K562 (cell line): ENCODE results near the gene BTG2. TPM values are rescaled to one million over a fixed set of nuclear protein-coding genes. Genes with fewer than 3 reads are reported as not detected.

Experiments
- ARID1B ChIP-seq: fragments of 450-650 bp; IDR thresholded peaks from 2 replicates; pipeline ENCODE4 v1.6.1; 2016; ENCODE audit warnings: antibody characterized with exemption, mild to moderate bottlenecking, inconsistent platforms
- ELF2 ChIP-seq: fragments of 250-450 bp; sonication (Bioruptor Pico); IDR thresholded peaks from 2 replicates; pipeline ENCODE4 v1.5.0; 2021; ENCODE audit warnings: mild to moderate bottlenecking
- EP400 ChIP-seq: fragments of 450-650 bp; IDR thresholded peaks from 2 replicates; pipeline ENCODE4 v1.6.1; 2017; ENCODE audit warnings: antibody characterized with exemption, mild to moderate bottlenecking, moderate library complexity
- ESRRB ChIP-seq: fragments of 250-450 bp; sonication (Bioruptor Pico); IDR thresholded peaks from 2 replicates; pipeline ENCODE4 v1.5.0; 2020; ENCODE audit warnings: mild to moderate bottlenecking, moderate library complexity, borderline replicate concordance
- GTF2E2 ChIP-seq: fragments of 200-800 bp; sonication (Bioruptor generic); IDR thresholded peaks from 2 replicates; pipeline ENCODE4 v1.6.1; 2016; ENCODE audit warnings: missing genetic modification characterization, missing compliant biosample characterization
- HDAC2 ChIP-seq: fragments of 450-650 bp; IDR thresholded peaks from 2 replicates; pipeline ENCODE4 v1.6.1; 2016; ENCODE audit warnings: mild to moderate bottlenecking
- HES1 ChIP-seq: fragments of 450-650 bp; IDR thresholded peaks from 2 replicates; pipeline ENCODE4 v1.6.1; 2016; ENCODE audit warnings: low read depth, mild to moderate bottlenecking, moderate library complexity
- MAFG ChIP-seq: fragments of 450-650 bp; conservative IDR thresholded peaks from 2 replicates; pipeline ENCODE4 v1.6.1; 2016; ENCODE audit warnings: missing genetic modification characterization, missing compliant biosample characterization
- NCOA4 ChIP-seq: fragments of 450-650 bp; IDR thresholded peaks from 2 replicates; pipeline ENCODE4 v1.6.1; 2018; ENCODE audit warnings: mild to moderate bottlenecking; ENCODE audit not compliant: partially characterized antibody
- NFE2L1 ChIP-seq: fragments of 450-650 bp; IDR thresholded peaks from 2 replicates; pipeline ENCODE4 v1.6.1; 2016; ENCODE audit warnings: missing genetic modification characterization, low read depth, mild to moderate bottlenecking, missing compliant biosample characterization, moderate library complexity, borderline replicate concordance
- RERE ChIP-seq: sonication (generic); formaldehyde crosslinking; IDR thresholded peaks from 2 replicates; pipeline ENCODE4 v1.8.0; 2023; ENCODE audit warnings: missing genetic modification reagents, mild to moderate bottlenecking, borderline replicate concordance
- XRCC3 ChIP-seq: fragments of 450-650 bp; IDR thresholded peaks from 2 replicates; pipeline ENCODE4 v1.6.1; 2017; ENCODE audit warnings: mild to moderate bottlenecking, moderate library complexity
- ZC3H11A ChIP-seq: IDR thresholded peaks from 2 replicates; pipeline ENCODE4 v1.6.1; 2012; ENCODE audit warnings: low read depth, low read length, improper control_type of control experiment
- ZNF134 ChIP-seq: fragments of 250-450 bp; sonication (Bioruptor Pico); conservative IDR thresholded peaks from 2 replicates; pipeline ENCODE4 v1.4.0; 2020
- ZNF407 ChIP-seq: fragments of 450-650 bp; IDR thresholded peaks from 2 replicates; pipeline ENCODE4 v1.6.1; 2016; ENCODE audit warnings: low read depth
- polyA plus RNA-seq, 8 experiments: library from polyadenylated mRNA; depleted of rRNA in 4 of 8; stranded (reverse) in 5 of 8; unstranded in 3 of 8; fragments of >200 nt; fragmentation: Nextera tagmentation in 2 of 8; fragmentation: Illumina TruSeq in 1 of 8; extraction: Ambion mirVana in 2 of 8; extraction: Trizol in 1 of 8; gene quantifications; 2 replicates each; pipeline versions ENCODE4 v1.2.1 to v1.2.3, GENCODE V29; 2011 to 2014; ENCODE audit warnings: inconsistent platforms in 1 of 8, missing spikeins in 1 of 8
- total RNA-seq, 7 experiments: library from RNA; depleted of rRNA in 6 of 7; stranded (reverse); fragments of >200 nt in 6 of 7; fragmentation: Illumina TruSeq in 2 of 7; extraction: Trizol in 2 of 7; gene quantifications; 2 replicates each; pipeline versions ENCODE4 v1.2.1 to v1.2.3, GENCODE V29; 2011 to 2021; ENCODE audit warnings: low replicate concordance in 1 of 7

Gene BTG2
- total and polyA plus RNA-seq, 9 of the 15 experiments (the other 6 are each of a cell fraction or from before 2014, with no cell fraction given), result 2.3 to 41.9 (median 8.7) TPM

GRCh38 chr1:203328714-203329122, 23.4 kb downstream of the BTG2 start (continued):
- TF ChIP-seq ZNF407, result no peak
- 0 out of 2 replicates have a peak, but pooled peaks have one; percentile 4 for TF ChIP-seq MAFG (tag)
- TF ChIP-seq HES1, result no peak
- TF ChIP-seq NFE2L1 (tag), result no peak
- no peak for TF ChIP-seq ZNF134 (CRISPR knock-in tag)
- TF ChIP-seq XRCC3, result no peak
- no peak for TF ChIP-seq GTF2E2 (tag)
- TF ChIP-seq ARID1B, result no peak
- TF ChIP-seq HDAC2, result no peak
- TF ChIP-seq NCOA4, result no peak
- TF ChIP-seq RERE (CRISPR knock-in tag), result no peak
- no peak for TF ChIP-seq ELF2 (CRISPR knock-in tag)
- no peak for TF ChIP-seq ZC3H11A
- no peak for TF ChIP-seq EP400
- TF ChIP-seq ESRRB (CRISPR knock-in tag), result no peak
